Right cardiac atrium (tissue), 5 donors: Measurements from ENCODE around the gene SHISA2. TPM values are rescaled to one million over a fixed set of nuclear protein-coding genes. Genes with fewer than 3 reads are reported as not detected.

ENCODE experiments used
- polyA plus RNA-seq: library from polyadenylated mRNA; stranded (reverse); fragments of 200-250 nt; gene quantifications from one replicate; pipeline ENCODE4 v1.2.3, GENCODE V29; 2013
- total RNA-seq, 4 donors: library from RNA; stranded (reverse); fragmentation: NEBNext Ultra II Directional; extraction: Animal tissue kit (Norgen Biotek cat#: 25700); gene quantifications; one replicate each; pipeline ENCODE4 v1.2.1, GENCODE V29; 2021
- donor health status: healthy with polysubstance abuse.
- donor health status: DM: no; HTN: yes; CAD: no.
- donor health status: DM: no; HTN: no; CAD: no.
- donor health status: DM: no; HTN: yes; CAD: no; lungs with severe emphysema.
- donor health status: DM: yes; HTN: yes; CAD: no.

SHISA2 gene
- total and polyA plus RNA-seq, 5 donors: 0.07 to 0.34 (median 0.17) TPM; not detected in 1

Other genes starting within 250 kb of the SHISA2 start
- gene RNF6, start 170.3 kb upstream of the SHISA2 start, total RNA-seq: 10 to 100 TPM; 21.5 to 24.7 (median 21.8) TPM
- gene RNF6, start 170.3 kb upstream of the SHISA2 start, polyA plus RNA-seq: 11.1 TPM
- 10 to 100 TPM in 3 of 4 donors, 1 to 10 TPM in 1; 10.0 to 13.6 (median 11.9) TPM for gene CDK8, start 202.1 kb upstream of the SHISA2 start, total RNA-seq
- gene CDK8, start 202.1 kb upstream of the SHISA2 start, polyA plus RNA-seq: 6.1 TPM